Fibroblast of pulmonary artery (primary cell): Measurements from ENCODE around the gene DYRK2.

Source experiments
- DNase-seq: peaks from one replicate; pipeline ENCODE4 v3.0.0-alpha.2; 2010; ENCODE audit warnings: low read depth
- H3K4me3 ChIP-seq: replicated peaks from 2 replicates; pipeline ENCODE4 v1.5.1; 2011; ENCODE audit warnings: low read depth, mild to moderate bottlenecking, control low read depth, low read length, moderate library complexity
- CTCF ChIP-seq: IDR thresholded peaks from 2 replicates; pipeline ENCODE4 v1.5.1; 2011; ENCODE audit warnings: mild to moderate bottlenecking, control low read depth, low read length, inconsistent platforms; ENCODE audit errors: missing control alignments

The DYRK2 gene

GRCh38 chr12:67709367-67709954 is 60.9 kb downstream of the DYRK2 start:
- H3K4me3 ChIP-seq = no peak overlapping the region
- no peak for TF ChIP-seq CTCF
- DNase-seq = no peak

- no peak for DNase-seq
- TF ChIP-seq CTCF = no peak
- no peak overlapping the region for H3K4me3 ChIP-seq
Measured at GRCh38 chr12:67710582-67710981, 62.0 kb downstream of the DYRK2 start.

- no peak for TF ChIP-seq CTCF
Measured at GRCh38 chr12:67712011-67712410, 63.5 kb downstream of the DYRK2 start.

GRCh38 chr12:67714648-67715047 is 66.1 kb downstream of the DYRK2 start:
- no peak for TF ChIP-seq CTCF
- H3K4me3 ChIP-seq = no peak overlapping the region
- no peak for DNase-seq

More at GRCh38 chr12:67712011-67712410, 63.5 kb downstream of the DYRK2 start:
- no peak overlapping the region for H3K4me3 ChIP-seq
- no peak for DNase-seq
